ENCODE measurements around the gene PRR33.

GRCh38 chr11:1892116-1892515 is 421 bp upstream of the PRR33 start:
- TF ChIP-seq EGR1 (IDR thresholded peaks at IDR 0.05; ENCODE audit: borderline replicate concordance in 1 of 2, low read depth in 2 of 2, low read length in 2 of 2) (no peak), TAF1 (IDR thresholded peaks at IDR 0.05; ENCODE audit: borderline replicate concordance, low read depth, low read length) (no peak), YY1 (IDR thresholded peaks at IDR 0.05; ENCODE audit: low read depth, low read length) (0 out of 2 replicates have a peak, but pooled peaks have one; percentile 11), JUND (IDR thresholded peaks at IDR 0.05; ENCODE audit: low read depth, low read length) (no peak)
- TF ChIP-seq, protein P1, sequence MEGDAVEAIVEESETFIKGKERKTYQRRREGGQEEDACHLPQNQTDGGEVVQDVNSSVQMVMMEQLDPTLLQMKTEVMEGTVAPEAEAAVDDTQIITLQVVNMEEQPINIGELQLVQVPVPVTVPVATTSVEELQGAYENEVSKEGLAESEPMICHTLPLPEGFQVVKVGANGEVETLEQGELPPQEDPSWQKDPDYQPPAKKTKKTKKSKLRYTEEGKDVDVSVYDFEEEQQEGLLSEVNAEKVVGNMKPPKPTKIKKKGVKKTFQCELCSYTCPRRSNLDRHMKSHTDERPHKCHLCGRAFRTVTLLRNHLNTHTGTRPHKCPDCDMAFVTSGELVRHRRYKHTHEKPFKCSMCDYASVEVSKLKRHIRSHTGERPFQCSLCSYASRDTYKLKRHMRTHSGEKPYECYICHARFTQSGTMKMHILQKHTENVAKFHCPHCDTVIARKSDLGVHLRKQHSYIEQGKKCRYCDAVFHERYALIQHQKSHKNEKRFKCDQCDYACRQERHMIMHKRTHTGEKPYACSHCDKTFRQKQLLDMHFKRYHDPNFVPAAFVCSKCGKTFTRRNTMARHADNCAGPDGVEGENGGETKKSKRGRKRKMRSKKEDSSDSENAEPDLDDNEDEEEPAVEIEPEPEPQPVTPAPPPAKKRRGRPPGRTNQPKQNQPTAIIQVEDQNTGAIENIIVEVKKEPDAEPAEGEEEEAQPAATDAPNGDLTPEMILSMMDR (IDR thresholded peaks at IDR 0.05 in 2 of 3, conservative IDR thresholded peaks at IDR 0.05 in 1 of 3; ENCODE audit: control insufficient read depth in 2 of 3, extremely low read depth in 1 of 3, insufficient read depth in 1 of 3, low read depth in 3 of 3, low read length in 3 of 3): no peak
